Suprapubic skin (tissue), 4 donors: ENCODE data around the gene CLIC4.

Experiments used
- CTCF ChIP-seq, 2 donors: fragments of 200-600 bp in 1 of 2; fragments of 450-650 bp in 1 of 2; sonication (generic) in 1 of 2; IDR thresholded peaks; one replicate each; pipeline ENCODE4 v1.5.1; 2016 to 2019; ENCODE audit warnings: antibody characterized with exemption in 2 of 2, mild to moderate bottlenecking in 1 of 2, moderate library complexity in 1 of 2
- EP300 ChIP-seq: sonication (generic); formaldehyde crosslinking; IDR thresholded peaks from one replicate; pipeline ENCODE4 v1.6.1; 2017; ENCODE audit warnings: antibody characterized with exemption
- POLR2A ChIP-seq, 2 donors: fragments of 450-650 bp; IDR thresholded peaks; one replicate each; pipeline ENCODE4 v1.6.1; 2017; ENCODE audit warnings: antibody characterized with exemption in 2 of 2, mild to moderate bottlenecking in 2 of 2, moderate library complexity in 2 of 2
- POLR2AphosphoS5 ChIP-seq, 3 donors: sonication (generic); formaldehyde crosslinking; IDR thresholded peaks; one replicate each; pipeline ENCODE4 v1.6.1; 2017; ENCODE audit warnings: antibody characterized with exemption in 3 of 3

- TF ChIP-seq CTCF (IDR thresholded peaks at IDR 0.05) (no peak), POLR2AphosphoS5 (IDR thresholded peaks at IDR 0.05) (no peak), POLR2A (IDR thresholded peaks at IDR 0.05) (no peak), EP300 (no peak)
Measured at GRCh38 chr1:24775348-24775747, 30.1 kb downstream of the CLIC4 start.
